A549 treated with Mapracorat at 1 μM for 4 hours (cell line): Measurements from ENCODE around the gene DLEU7. TPM values are rescaled to one million over a fixed set of nuclear protein-coding genes. Genes with fewer than 3 reads are reported as not detected.

Experiments
- total RNA-seq: library from RNA; stranded (reverse); fragments of 200-300 nt; extraction: Qiagen RNA extraction; gene quantifications from 5 replicates; pipeline ENCODE4 v1.2.3, GENCODE V29; 2022

DLEU7 gene
- total RNA-seq, result not detected in 5 replicates

GRCh38 chr13:50843257-50844083 is at the start of gene DLEU7:
Gene DLEU7, minus strand, starts transcription at chr13:50843692. Its CDS starts 46 bp downstream, at chr13:50843646.

Other genes with a start within 250 kb of the DLEU7 start
- gene RNASEH2B, start 66.1 kb upstream of the DLEU7 start, total RNA-seq, result 24.9 to 30.5 TPM (median 26.0 TPM) in 5 replicates